ENCODE results near the gene AAK1. TPM values are rescaled to one million over a fixed set of nuclear protein-coding genes. Genes with fewer than 3 reads are reported as not detected.

AAK1 gene
- total and polyA plus RNA-seq, 2 of the 13 experiments (the other 11 are each of a cell fraction or from before 2014, with no cell fraction given), result 9.8 to 10.3 TPM

GRCh38 chr2:69686813-69687212 is 43.3 kb upstream of the AAK1 start (continued):
- 0 out of 2 replicates have a peak, but pooled peaks have one; percentile 17 for TF ChIP-seq FOXA3 (CRISPR knock-in tag; IDR thresholded peaks at IDR 0.05)
- TF ChIP-seq RARG (CRISPR knock-in tag; IDR thresholded peaks at IDR 0.05; ENCODE audit: low read depth), result no peak
- peak; percentile 26; the same call in 1 of the 2 replicates for TF ChIP-seq PHF21A (CRISPR knock-in tag; IDR thresholded peaks at IDR 0.05)
- TF ChIP-seq TFDP2 (CRISPR knock-in tag; IDR thresholded peaks at IDR 0.05), result no peak
- TF ChIP-seq, protein P1, sequence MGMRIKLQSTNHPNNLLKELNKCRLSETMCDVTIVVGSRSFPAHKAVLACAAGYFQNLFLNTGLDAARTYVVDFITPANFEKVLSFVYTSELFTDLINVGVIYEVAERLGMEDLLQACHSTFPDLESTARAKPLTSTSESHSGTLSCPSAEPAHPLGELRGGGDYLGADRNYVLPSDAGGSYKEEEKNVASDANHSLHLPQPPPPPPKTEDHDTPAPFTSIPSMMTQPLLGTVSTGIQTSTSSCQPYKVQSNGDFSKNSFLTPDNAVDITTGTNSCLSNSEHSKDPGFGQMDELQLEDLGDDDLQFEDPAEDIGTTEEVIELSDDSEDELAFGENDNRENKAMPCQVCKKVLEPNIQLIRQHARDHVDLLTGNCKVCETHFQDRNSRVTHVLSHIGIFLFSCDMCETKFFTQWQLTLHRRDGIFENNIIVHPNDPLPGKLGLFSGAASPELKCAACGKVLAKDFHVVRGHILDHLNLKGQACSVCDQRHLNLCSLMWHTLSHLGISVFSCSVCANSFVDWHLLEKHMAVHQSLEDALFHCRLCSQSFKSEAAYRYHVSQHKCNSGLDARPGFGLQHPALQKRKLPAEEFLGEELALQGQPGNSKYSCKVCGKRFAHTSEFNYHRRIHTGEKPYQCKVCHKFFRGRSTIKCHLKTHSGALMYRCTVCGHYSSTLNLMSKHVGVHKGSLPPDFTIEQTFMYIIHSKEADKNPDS (CRISPR knock-in tag; IDR thresholded peaks at IDR 0.05), result no peak
- no peak for TF ChIP-seq ZNF30 (CRISPR knock-in tag; IDR thresholded peaks at IDR 0.05)

GRCh38 chr2:69685321-69686048 is 41.9 kb upstream of the AAK1 start:
- H3K9me3 ChIP-seq (ENCODE audit: low read length), result no peaks in the 10 kb centered on the region
- ATAC-seq (peak; percentile 87), DNase-seq (ENCODE audit: low spot score) (peak; percentile 62), FAIRE-seq (no peak)
- in situ Hi-C loops (cut with HindIII; ENCODE audit: extremely low pct_ligation_motif_present, low pct_unique_long_range_greater_than_20kb), result no loop called here
- POLR2A ChIA-PET, result interaction anchor here (1.0 to 1.8 kb wide), 2 partner anchors 56 to 248 kb away, joined by 3 to 5 read pairs; partner anchors contain the start of gene NFU1
- peaks cover 0 to 7% of the 10 kb centered on the region in 2 experiments; a peak in 3 of 5 replicates for H3K27me3 ChIP-seq (ENCODE audit: control insufficient read depth in 1 of 2, insufficient read depth in 2 of 2, low read length in 2 of 2)
- H4K20me1 ChIP-seq (ENCODE audit: insufficient read depth, low read length), result no peaks in the 10 kb centered on the region
- H3K79me2 ChIP-seq (ENCODE audit: insufficient read depth, low read length), result no peaks in the 10 kb centered on the region
- WGBS (ENCODE audit: low lambda C conversion rate), result 15% methylated on average over 5 of the region's 5 CpGs
- H3K4me3 ChIP-seq (replicated peaks in 1 of 3; ENCODE audit: insufficient read depth in 1 of 3, low read depth in 2 of 3, low read length in 3 of 3), result no peak overlapping the region
- H3K36me3 ChIP-seq (replicated peaks in 1 of 2; ENCODE audit: control insufficient read depth in 1 of 2, insufficient read depth in 2 of 2, low read length in 2 of 2), result no peaks in the 10 kb centered on the region
- peaks cover 42% of the 10 kb centered on the region for H3K4me1 ChIP-seq (ENCODE audit: insufficient read depth, low read length)
- no peak overlapping the region for H3K9ac ChIP-seq (ENCODE audit: insufficient read depth, low read depth, low read length)
- CTCF ChIA-PET (ENCODE audit: low intra/inter-chr PET ratio, low total read pairs), result no interaction called here
- no peak overlapping the region for H2AFZ ChIP-seq (ENCODE audit: low read length)
- no TSS peak for BruUV-seq (replicated peaks)
- H3K4me2 ChIP-seq (ENCODE audit: low read depth, low read length), result peak overlapping the region; percentile 3; the same call in 1 of the 2 replicates
- no peak overlapping the region for H3K27ac ChIP-seq (ENCODE audit: extremely low read length, insufficient read depth, low read length)
- intact Hi-C loops (cut with micrococcal nuclease; ENCODE audit: unreplicated experiment), result no loop called here
- TF ChIP-seq CREBL2 (CRISPR knock-in tag; IDR thresholded peaks at IDR 0.05; ENCODE audit: borderline replicate concordance), result no peak
- 0 out of 2 replicates have a peak, but pooled peaks have one; percentile 11 for TF ChIP-seq FOSL2 (CRISPR knock-in tag; IDR thresholded peaks at IDR 0.05)
- TF ChIP-seq SOX5 (CRISPR knock-in tag; IDR thresholded peaks at IDR 0.05; ENCODE audit: borderline replicate concordance), result peak; percentile 33; the same call in 1 of the 2 replicates
- TF ChIP-seq KLF16 (CRISPR knock-in tag; IDR thresholded peaks at IDR 0.05), result no peak
- TF ChIP-seq SNRNP70 (IDR thresholded peaks at IDR 0.05; ENCODE audit: low read depth, low read length), result no peak
- TF ChIP-seq TFDP2 (CRISPR knock-in tag; IDR thresholded peaks at IDR 0.05), result no peak
- TF ChIP-seq ZNF713 (CRISPR knock-in tag; IDR thresholded peaks at IDR 0.05), result no peak
- TF ChIP-seq ZNF552 (CRISPR knock-in tag; IDR thresholded peaks at IDR 0.05; ENCODE audit: borderline replicate concordance), result no peak
- TF ChIP-seq, protein P2, sequence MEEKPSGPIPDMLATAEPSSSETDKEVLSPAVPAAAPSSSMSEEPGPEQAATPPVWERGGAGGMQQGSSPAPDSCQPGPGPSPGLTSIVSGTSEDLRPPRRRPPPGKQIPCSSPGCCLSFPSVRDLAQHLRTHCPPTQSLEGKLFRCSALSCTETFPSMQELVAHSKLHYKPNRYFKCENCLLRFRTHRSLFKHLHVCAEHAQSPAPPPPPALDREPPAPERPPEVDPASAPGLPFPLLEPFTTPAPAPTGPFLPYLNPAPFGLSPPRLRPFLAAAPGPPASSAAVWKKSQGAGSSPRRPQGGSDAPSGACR (CRISPR knock-in tag; IDR thresholded peaks at IDR 0.05), result no peak
- TF ChIP-seq RBFOX2 (IDR thresholded peaks at IDR 0.05; ENCODE audit: low read depth, low read length), result no peak
- no peak for TF ChIP-seq SRSF9 (IDR thresholded peaks at IDR 0.05; ENCODE audit: borderline replicate concordance, insufficient read depth, low read depth, low read length, poor library complexity, severe bottlenecking)
- no peak for TF ChIP-seq ESRRA (CRISPR knock-in tag; IDR thresholded peaks at IDR 0.05; ENCODE audit: low read depth)
